DMS114 treated with DMSO at 0.1 percent for 48 hours (cell line): Measurements from ENCODE around the gene GPR153.
A peak's percentile ranks its signal among the peaks of the same experiment; 100 is the strongest.

Experiments used
- DNase-seq: peaks from one replicate; lab custom pipeline; 2025; ENCODE audit not compliant: unreplicated experiment; lab: John Stamatoyannopoulos, UW

GPR153 gene

GRCh38 chr1:6249739-6250689 is 10.9 kb downstream of the GPR153 start:
- no peak for DNase-seq

- DNase-seq: no peak
Observed at GRCh38 chr1:6248932-6249738, 11.8 kb downstream of the GPR153 start.

GRCh38 chr1:6248161-6248776 is 12.6 kb downstream of the GPR153 start:
- no peak for DNase-seq

- DNase-seq: no peak
Observed at GRCh38 chr1:6247651-6248050, 13.2 kb downstream of the GPR153 start.

- peak; percentile 40 for DNase-seq
Observed at GRCh38 chr1:6246497-6247467, 14.1 kb downstream of the GPR153 start.

- peak; percentile 75 for DNase-seq
Observed at GRCh38 chr1:6245869-6246496, 14.9 kb downstream of the GPR153 start.

- peak; percentile 49 for DNase-seq
Observed at GRCh38 chr1:6245086-6245868, 15.6 kb downstream of the GPR153 start.

GRCh38 chr1:6244401-6245049 is 16.4 kb downstream of the GPR153 start:
- DNase-seq: no peak

- DNase-seq: no peak
Observed at GRCh38 chr1:6243993-6244392, 16.9 kb downstream of the GPR153 start, which contains the start of gene HES3. TSS of gene HES3 (plus strand) at chr1:6244179. CDS start at chr1:6244366, 187 bp downstream.

GRCh38 chr1:6243053-6243834 is 17.7 kb downstream of the GPR153 start:
- no peak for DNase-seq

- DNase-seq: no peak
Observed at GRCh38 chr1:6241887-6242740, 18.8 kb downstream of the GPR153 start.

- no peak for DNase-seq
Observed at GRCh38 chr1:6241107-6241886, 19.6 kb downstream of the GPR153 start.

- DNase-seq: no peak
Observed at GRCh38 chr1:6239950-6240768, 20.7 kb downstream of the GPR153 start.

- DNase-seq: no peak
Observed at GRCh38 chr1:6239213-6239752, 21.6 kb downstream of the GPR153 start.

GRCh38 chr1:6237093-6237492 is 23.8 kb downstream of the GPR153 start:
- DNase-seq: no peak
